UCSD-AML1 (cell line): ENCODE results near the gene SMS.
A peak's percentile ranks its signal among the peaks of the same experiment; 100 is the strongest.

Source experiments
- DNase-seq: peaks from one replicate; lab custom pipeline; 2025; ENCODE audit not compliant: unreplicated experiment; lab: John Stamatoyannopoulos, UW

SMS gene

DNA sequence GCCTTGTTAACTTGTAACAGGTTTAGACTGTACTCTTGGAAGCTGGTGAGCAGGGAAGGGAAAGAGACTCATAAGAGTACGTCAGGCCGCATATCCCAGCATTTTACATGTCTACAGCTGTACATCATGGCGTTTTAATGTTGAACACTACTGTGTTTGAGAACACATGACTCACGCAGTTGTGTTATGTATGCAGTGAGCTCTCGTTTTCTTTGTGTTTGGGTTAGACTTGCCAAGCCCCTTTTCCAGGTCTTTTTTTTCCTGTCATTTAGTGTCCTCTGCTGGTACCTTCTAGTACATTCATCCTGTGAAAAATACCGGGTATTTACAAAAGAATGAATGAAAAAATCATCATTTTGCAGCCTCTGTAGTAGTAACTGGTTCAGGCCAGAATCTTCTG is 35.3 kb downstream of the SMS start:
- DNase-seq: no peak

DNA sequence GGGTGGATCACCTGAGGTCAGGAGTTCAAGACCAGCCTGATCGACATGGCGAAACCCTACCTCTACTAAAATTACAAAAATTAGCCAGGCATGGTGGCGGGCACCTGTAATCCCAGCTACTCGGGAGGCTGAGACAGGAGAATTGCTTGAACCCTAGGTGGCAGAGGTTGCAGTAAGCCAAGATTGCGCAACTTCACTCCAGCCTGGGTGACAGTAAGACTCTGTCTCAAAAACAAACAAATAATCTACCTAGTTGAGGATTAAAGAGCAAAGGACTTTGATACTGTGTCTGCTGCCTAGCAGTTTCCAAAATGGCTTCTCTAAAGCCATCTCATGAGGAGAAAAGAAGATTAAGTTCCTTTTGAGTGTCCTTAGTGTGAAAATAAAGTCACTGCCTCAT is 37.8 kb downstream of the SMS start:
- no peak for DNase-seq

DNA sequence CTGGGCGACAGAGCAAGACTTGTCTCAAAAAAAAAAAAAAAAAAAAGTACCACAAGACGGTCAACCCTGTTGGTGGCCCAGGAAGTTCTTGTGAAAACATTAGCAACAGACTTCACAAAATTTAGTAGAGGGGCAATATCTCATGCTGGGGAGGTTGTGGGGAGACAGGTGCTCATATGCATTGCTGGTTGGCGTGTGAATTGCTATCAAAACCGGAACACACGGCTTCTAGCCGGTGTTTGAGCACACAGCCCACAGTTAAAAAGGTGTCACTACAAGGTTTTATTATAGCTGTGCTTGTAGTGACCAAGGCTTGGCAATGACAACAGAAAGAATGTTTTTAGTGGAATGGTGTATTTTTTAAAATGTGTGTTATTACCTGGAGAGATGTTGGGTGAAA is 41.8 kb downstream of the SMS start:
- DNase-seq: no peak

DNA sequence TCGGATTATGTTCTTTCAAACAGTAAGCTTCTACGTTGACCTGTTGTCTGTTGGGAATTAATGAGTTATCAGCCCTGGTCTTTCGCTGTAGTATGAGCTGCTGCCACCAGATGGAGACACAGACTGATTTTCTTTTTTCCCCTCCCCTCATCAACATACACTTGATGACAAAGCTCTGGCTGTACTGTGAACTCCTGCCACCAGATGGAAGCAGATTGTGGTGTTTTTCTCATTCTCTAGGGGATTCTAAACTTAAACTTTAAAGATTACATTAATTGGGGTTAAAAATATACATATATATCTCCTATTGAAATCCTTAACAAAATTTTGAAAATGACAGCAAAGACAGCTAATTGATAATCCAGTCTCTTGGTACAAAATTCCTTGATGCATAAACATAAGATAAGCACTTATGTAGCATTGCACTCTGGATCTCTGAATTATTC is 44.8 kb downstream of the SMS start:
- DNase-seq: peak; percentile 63

DNA sequence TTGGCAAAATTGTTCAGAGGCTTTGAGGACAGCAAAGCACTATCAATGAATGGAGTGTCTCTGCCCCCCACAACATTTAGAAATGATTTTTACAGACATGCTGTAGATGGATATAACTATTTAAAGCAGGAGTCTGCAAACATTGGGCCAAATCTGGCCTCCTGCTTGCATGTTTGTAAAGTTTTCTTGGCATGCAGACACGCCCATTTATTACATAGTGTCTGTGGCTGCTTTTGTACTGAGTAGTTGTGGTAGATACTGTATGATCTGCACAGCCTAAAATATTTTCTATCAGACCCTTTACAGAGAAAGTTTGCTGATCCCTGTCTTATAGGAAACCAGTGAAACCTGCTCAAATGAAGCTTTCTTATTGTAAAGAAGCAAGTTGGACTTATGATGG is 46.1 kb downstream of the SMS start:
- DNase-seq: no peak

DNA sequence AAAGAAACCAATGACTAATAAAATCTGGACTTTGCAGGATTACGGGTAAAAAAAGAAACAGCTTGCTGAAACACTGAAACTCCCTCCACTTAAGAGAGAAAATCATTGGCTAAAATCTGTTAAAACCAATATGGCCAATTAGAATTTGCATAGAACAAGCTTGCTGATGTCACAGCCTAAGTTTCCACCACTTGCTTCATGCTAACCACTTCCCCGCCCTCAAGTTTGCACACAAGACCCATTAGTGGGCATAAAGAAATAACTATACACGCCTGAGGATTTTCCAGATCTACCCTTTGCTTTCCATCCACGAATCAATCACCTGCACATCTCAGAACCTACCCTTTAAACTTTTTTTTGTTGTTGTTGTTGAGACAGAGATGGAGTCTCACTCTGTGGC is 48.9 kb downstream of the SMS start:
- no peak for DNase-seq

DNA sequence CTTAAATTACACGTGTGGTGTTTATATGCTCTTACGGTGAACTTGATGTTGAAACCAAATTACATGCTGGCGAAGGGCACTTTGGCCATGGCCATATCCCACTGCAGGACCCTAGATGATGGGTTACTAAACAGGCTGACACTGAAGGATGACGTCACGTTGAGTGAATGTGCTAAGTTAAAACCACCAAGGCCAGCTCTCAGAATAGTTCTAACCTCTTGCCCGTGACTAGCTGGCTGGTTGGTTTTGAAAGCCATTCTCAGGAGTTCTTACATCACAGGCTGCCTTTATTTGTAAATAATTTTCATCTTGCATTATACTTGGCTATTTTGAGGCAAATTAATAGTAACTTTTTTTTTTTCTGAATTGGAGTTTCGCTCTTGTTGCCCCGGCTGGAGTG is 50.3 kb downstream of the SMS start:
- DNase-seq: no peak

DNA sequence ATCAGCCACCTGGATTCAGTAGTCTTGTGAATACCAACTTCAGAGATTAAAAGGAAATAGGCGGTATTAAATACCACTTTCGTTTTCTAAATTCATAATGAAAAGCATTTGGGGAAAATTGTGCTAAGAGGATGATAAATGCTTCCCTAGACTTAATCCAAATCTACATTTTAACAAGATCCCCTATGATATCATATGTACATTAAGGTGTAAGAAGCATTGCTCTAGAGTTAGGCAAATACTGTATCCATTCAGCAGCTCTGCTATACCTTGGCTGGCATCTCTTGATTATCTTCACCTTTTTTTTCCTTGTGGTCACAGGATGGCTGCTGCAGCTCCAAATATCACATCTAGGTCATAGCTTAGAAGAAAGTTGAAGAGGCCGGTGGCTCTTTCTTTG is 51.0 kb downstream of the SMS start:
- DNase-seq: no peak

DNA sequence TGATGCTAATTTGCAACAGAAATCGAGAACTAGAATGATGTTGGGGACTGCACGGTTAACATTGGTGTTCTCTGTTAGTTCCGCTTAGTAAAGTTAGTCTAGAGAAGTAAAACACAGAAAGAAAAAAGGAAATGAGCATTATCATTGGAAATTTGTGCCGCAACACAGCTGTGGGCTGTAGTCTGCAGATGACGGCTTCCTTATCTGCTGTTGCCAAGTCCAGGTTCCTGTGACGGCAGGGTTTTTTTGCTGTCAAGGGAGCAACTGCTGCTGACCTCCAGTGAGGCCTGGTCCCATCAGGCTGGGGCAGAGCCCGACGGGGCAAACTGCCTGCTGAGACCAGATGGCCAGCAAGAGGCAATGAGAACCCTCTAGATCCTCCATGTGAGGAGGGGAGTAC is 52.8 kb downstream of the SMS start:
- peak; percentile 48 for DNase-seq

DNA sequence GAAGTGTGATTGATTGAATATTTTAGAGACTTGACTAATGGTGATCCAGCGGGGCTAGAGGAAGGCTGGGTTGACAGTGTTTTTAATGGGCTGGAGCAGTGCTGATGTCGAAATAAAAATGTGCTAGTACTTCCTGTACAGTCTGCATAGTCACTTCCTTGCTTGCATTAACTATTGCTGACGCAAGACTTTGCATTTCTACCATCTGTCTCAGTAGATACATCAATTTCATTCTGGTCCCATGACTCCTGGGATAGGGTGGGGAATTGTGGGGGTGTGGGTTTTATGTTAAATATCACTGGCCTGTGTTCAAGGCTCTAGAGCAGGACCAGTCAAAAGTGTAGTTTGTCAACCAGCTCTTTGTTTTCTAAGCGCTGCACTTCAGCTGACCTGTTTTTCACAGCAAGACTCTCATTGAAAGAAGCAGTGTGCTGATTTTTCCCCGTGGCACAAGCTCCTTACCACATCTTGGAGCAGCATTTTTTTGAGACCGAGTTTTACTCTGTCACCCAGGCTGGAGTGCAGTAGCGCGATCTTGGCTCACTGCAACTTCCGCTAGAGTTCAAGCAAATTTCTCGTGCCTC is 56.5 kb downstream of the SMS start:
- peak; percentile 18 for DNase-seq

DNA sequence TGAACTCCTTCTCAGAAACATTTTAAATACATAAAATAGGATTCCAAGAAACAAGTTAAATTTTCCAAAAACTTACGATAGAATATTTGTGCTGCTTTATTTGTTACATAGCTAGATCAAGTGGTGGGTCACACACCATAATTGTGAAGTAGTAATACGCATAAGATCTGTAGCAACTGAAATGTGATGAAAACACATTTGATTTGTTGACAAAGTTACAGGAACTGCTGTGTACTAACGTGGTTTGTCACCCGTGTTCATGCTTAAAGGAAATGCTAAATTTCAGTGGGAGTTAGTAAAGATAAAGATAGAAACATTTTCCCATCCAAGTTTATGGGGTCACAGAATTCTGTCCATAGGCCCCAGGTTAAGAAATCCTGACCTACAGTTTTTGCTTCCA is 57.5 kb downstream of the SMS start:
- no peak for DNase-seq

DNA sequence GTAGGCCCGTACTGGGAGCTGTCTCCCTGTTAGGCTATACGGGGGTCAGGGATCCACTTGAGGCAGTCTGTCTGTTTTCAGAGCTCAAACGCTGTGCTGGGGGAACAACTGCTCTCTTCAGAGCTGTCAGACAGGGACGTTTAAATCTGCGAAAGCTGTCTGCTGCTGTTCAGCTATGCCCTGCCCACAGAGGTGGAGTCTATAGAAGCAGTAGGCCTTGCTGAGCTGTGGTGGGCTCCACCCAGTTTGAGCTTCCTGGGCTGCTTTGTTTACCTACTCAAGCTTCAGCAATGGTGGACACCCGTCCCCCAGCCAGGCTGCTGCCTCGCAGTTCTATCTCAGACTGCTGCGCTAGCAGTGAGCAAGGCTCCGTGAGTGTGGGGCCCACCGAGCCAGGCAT is 64.4 kb downstream of the SMS start:
- DNase-seq: no peak

DNA sequence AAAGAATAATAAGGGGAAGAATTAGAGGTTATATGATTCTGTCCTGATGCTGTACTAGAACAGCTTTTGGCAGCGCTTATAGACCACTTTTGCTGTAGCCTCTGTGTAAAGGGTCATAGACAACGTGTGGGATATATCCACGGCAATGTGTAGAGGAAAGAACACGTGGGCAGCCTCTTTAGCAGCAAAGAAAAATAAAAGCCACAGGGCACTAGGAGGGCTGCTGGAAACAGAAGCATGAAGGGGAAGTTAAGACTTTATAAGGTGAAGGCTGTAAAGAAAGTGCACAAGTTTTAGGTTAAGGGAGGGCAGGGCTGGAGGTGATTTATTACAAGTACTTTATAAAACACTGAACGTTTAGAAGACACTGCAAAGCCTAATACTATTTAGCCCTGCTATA is 71.5 kb downstream of the SMS start:
- DNase-seq: no peak

DNA sequence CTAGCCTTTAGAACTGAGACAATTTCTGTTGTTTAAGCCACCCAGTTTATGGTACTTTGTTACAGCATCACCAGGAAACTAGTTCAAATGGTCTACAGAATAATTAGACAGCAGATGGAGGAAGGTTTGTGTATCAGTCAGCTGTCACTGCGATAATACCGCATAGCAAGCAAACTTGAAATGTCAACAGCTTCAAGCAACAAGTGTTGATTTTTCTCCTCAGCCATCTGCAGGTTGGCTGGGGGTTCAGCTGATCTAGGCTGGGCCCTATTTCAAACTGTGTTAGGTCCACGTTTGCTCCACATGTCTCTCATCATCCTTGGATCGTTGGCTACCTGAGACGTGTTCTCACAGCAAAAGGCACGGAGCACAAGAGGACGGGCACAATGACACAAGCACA is 72.4 kb downstream of the SMS start:
- DNase-seq: no peak

DNA sequence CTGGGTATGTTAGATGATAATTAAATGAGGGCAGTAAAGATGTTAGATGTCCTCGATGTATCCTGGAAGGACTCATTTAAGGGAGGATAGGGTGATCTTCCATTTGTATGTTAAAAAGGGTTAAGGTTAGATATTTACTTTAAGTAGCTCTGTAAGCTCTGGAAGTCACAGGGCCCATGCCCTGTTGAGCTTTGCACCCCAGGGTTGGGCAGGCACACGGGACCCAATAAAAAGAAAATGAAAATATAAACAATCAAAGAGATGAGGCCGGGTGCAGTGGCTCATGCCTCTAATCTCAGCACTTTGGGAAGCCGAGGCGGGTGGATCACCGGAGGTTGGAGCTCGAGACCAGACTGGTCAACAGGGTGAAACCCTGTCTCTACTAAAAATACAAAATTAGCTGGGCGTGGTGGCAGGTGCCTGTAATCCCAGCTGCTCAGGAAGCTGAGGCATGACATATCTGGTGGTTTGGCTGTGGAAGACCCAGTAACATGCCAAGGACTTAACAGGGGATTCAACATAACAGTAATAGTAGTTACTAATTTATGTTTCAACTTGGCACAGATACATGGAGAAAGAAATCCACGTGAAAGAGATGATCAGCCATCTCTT is 74.7 kb downstream of the SMS start:
- DNase-seq: no peak

DNA sequence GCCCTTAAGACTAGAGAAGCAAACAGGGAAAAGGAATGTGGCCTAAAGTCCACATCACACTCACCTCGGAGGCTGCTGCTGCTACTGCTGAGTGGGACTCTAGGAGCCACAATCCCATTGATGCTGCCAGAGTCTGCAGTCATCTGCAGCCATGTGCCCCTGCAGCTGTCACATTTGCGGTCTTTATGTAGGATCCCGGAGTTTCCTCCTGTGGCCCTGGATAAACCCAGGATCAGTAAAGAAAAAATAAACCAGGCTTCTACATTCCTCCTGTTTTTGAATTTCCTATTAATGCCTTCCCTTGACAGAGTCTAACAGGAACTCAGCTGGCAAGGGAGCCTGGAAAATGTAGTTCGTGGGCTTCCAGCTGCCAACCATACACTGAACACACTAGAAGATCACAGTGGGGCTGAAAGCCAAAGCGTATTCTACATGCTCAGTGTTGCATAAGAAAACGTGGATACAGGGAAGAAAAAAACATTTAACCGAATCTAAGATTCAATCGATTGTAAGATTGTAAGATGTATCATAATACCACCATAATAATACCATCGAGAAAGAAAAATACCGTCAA is 81.3 kb downstream of the SMS start:
- no peak for DNase-seq

DNA sequence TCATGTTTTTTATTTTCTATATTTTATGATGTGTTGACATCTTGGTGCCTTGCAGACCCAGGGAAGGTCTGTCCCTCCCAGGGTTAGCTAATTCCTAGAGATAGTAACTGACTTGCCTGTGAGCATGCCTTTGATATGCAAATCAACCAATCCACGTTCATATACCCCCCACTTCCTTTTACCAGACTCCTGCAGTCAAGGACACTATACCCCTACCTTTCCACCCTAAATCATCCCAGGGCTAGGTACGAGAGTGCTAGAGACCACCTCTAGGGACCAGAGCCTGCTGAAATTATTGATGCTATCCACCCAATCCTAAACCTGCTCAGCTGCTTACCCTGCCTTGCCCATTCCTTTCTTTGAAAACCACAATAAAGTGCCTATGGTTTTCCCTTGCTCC is 84.1 kb downstream of the SMS start:
- DNase-seq: no peak

DNA sequence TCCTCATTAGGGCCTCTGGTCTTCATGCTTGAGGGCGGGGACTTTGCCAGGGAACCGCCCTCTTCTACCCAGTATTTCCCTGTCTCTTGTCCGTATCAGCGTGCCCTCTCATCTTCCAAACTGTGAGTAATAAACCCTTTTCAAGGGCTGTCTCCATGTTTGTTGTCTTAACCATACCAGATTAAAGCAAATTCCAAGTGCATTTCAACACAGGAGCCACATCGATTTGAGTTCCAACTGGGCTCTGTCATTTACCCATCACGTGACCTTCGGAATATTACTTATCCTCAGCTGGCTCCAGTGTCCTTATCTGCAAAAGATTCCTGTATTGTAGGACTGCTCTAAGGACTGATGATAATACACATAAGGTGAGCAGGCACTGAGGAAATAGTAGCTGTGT is 85.2 kb downstream of the SMS start:
- no peak for DNase-seq

DNA sequence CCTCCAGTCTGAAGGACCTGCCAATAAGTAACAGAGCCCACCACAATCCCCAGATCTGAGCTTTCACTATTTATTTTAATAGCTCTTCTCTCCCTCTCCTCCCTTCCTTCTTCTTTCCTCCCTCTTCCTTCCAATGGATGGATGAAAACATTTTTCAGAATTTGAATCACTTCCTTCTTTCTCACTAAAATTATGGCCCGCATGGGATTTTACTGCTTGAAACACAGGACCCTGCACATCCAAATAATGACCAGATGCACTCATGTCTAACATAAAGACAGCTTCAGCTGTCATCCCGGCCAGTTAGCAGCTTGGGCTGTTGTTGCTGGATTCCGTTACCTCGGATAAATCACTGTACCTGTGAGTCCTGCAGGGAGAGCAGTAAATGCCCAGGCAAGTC is 86.2 kb downstream of the SMS start:
- DNase-seq: no peak

DNA sequence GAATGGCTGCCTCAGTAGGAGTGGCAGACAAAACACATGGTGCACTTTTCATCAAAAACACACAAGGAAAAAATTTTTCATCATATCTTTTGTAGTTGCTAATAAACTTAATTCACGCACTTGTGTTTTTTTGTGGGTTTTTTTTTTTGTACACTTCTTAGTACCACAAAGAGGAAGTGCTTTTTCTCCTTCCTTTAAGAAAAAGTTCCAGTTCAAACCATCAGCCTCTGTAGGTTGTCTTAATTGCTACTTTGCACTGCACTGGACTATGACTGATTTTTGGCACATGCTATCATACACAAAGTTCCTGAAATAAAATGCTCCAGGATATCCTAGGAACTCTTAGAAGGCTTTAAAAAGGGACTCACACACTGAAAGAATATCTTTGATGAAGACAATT is 91.6 kb downstream of the SMS start, which contains the start of gene PHEX:
TSS of gene PHEX (plus strand) at position 242 of the 400 bp plus-strand sequence. CDS start 681 bp downstream, outside the sequence.
- no peak for DNase-seq

DNA sequence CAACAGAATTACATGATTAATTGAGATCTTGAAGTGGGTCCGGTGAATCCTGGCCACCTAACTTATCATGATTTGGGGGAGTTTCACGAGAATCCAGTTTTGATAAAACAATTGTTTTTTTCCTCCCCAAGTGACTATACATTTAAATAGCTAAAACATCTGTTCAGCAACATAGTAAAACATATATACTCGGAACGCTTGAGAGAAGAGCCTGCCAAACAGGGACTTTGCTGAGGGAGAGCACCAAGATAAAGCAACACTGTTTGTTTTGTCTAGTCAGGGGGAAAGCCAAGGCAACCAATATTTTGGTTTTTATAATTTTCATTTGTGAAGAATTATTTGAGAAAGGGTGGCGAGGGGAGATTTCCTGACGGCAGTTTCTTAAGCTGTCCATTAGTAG is 92.0 kb downstream of the SMS start:
- no peak for DNase-seq

DNA sequence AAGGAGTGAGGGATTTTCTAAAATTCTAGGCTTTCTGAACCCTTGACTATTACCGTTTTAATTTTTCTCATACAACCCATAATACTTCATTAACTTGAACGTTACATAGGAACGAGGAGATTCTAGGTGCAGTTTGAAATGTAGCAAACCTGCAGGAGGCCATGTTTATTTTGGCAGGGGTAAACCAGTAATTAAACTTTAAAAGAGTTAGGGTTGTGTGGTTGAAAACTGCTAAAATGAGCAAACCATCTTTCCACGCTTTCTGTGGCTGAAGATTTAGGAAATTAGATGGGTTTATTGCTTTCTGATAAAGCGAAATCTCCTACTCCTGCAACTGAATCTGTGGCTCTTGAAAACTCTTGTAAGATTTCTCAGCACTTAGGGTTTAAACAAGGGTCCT is 93.3 kb downstream of the SMS start:
- DNase-seq: no peak

DNA sequence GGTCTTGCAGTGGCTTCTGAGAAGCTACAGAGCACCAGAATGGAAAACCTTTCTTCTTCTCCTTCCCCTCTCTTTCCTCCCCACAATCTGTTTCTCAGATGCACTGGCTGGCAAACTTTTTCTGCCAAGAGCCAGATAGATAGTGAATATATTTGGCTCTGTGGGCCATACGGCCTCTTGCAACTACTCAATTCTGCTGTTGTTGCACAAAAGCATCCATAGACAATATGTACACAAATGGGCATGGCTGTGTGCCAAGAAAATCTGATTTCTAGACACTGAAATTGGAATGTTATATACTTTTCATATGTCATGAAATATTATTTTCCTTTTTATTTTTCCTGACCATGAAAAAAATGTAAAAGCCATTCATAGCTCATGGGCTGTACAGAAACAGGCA is 94.7 kb downstream of the SMS start:
- DNase-seq: no peak
